NT2/D1 (cell line): Measurements from ENCODE around the gene RASA2.

Experiments
- DNase-seq: peaks from one replicate; pipeline ENCODE4 v3.0.0-alpha.2; 2011; ENCODE audit warnings: low read depth, low spot score
- H3K27me3 ChIP-seq: 2 replicates; pipeline ENCODE4 v1.6.0; 2011; ENCODE audit warnings: mild to moderate bottlenecking; ENCODE audit not compliant: insufficient read length, insufficient read depth
- H3K36me3 ChIP-seq: 2 replicates; pipeline ENCODE4 v1.6.1; 2011; ENCODE audit warnings: mild to moderate bottlenecking, low read length, mixed read lengths; ENCODE audit not compliant: insufficient read depth, insufficient read length
- H3K4me1 ChIP-seq: 2 replicates; pipeline ENCODE4 v1.5.1; 2011; ENCODE audit not compliant: insufficient read depth, insufficient read length
- H3K4me3 ChIP-seq: 2 replicates; pipeline ENCODE4 v1.5.1; 2011; ENCODE audit warnings: low read depth; ENCODE audit not compliant: insufficient read length
- H3K9ac ChIP-seq: 2 replicates; pipeline ENCODE4 v1.6.0; 2011; ENCODE audit warnings: low read depth; ENCODE audit not compliant: insufficient read length
- H3K9me3 ChIP-seq: 2 replicates; pipeline ENCODE4 v1.5.1; 2011; ENCODE audit warnings: mild to moderate bottlenecking, low read length; ENCODE audit not compliant: insufficient read depth
- SUZ12 ChIP-seq: IDR thresholded peaks from 2 replicates; pipeline ENCODE4 v1.6.1; 2011; ENCODE audit not compliant: insufficient read length, insufficient read depth; ENCODE audit errors: extremely low read depth
- YY1 ChIP-seq: IDR thresholded peaks from 2 replicates; pipeline ENCODE4 v1.6.1; 2011; ENCODE audit not compliant: insufficient read length, insufficient read depth
- ZNF274 ChIP-seq: IDR thresholded peaks from 2 replicates; pipeline ENCODE4 v1.6.1; 2011; ENCODE audit warnings: mild to moderate bottlenecking, low read depth, low read length

The RASA2 gene

GRCh38 chr3:141452773-141453172, 34.1 kb upstream of the RASA2 start:
- H3K9ac ChIP-seq: no peak overlapping the region
- H3K9me3 ChIP-seq: no peaks in the 10 kb centered on the region
- H3K27me3 ChIP-seq: no peaks in the 10 kb centered on the region
- DNase-seq: no peak
- TF ChIP-seq SUZ12: no peak
- TF ChIP-seq YY1: no peak
- H3K4me1 ChIP-seq: peaks cover 2% of the 10 kb centered on the region
- no peak overlapping the region for H3K4me3 ChIP-seq
- no peaks in the 10 kb centered on the region for H3K36me3 ChIP-seq

GRCh38 chr3:141454054-141454453, 32.8 kb upstream of the RASA2 start:
- Histone ChIP-seq H3K36me3 (no peaks in the 10 kb centered on the region), H3K27me3 (no peaks in the 10 kb centered on the region), H3K4me1 (peaks cover 2% of the 10 kb centered on the region), H3K4me3 (no peak overlapping the region), H3K9me3 (no peaks in the 10 kb centered on the region), H3K9ac (no peak overlapping the region)
- no peak for TF ChIP-seq ZNF274
- TF ChIP-seq YY1: no peak
- TF ChIP-seq SUZ12: no peak
- no peak for DNase-seq

GRCh38 chr3:141454906-141455602, 31.8 kb upstream of the RASA2 start:
- peak; percentile 62 for DNase-seq
- no peaks in the 10 kb centered on the region for H3K36me3 ChIP-seq
- no peaks in the 10 kb centered on the region for H3K27me3 ChIP-seq

GRCh38 chr3:141455603-141456300, 31.1 kb upstream of the RASA2 start:
- H3K9ac ChIP-seq: no peak overlapping the region
- H3K36me3 ChIP-seq: no peaks in the 10 kb centered on the region
- no peak for TF ChIP-seq SUZ12
- TF ChIP-seq YY1: no peak
- TF ChIP-seq ZNF274: no peak
- H3K4me1 ChIP-seq: peaks cover 2% of the 10 kb centered on the region
- H3K9me3 ChIP-seq: no peaks in the 10 kb centered on the region
- H3K4me3 ChIP-seq: no peak overlapping the region
- DNase-seq: no peak
- no peaks in the 10 kb centered on the region for H3K27me3 ChIP-seq

More at GRCh38 chr3:141454906-141455602, 31.8 kb upstream of the RASA2 start:
- no peak for TF ChIP-seq ZNF274
- no peak for TF ChIP-seq SUZ12
- no peak for TF ChIP-seq YY1
- Histone ChIP-seq H3K9ac (no peak overlapping the region), H3K9me3 (no peaks in the 10 kb centered on the region), H3K4me1 (peaks cover 2% of the 10 kb centered on the region), H3K4me3 (no peak overlapping the region)

GRCh38 chr3:141456301-141456625, 30.6 kb upstream of the RASA2 start:
- TF ChIP-seq SUZ12 (no peak), ZNF274 (no peak), YY1 (no peak)
- no peak for DNase-seq
- H3K9ac ChIP-seq: no peak overlapping the region

DNA sequence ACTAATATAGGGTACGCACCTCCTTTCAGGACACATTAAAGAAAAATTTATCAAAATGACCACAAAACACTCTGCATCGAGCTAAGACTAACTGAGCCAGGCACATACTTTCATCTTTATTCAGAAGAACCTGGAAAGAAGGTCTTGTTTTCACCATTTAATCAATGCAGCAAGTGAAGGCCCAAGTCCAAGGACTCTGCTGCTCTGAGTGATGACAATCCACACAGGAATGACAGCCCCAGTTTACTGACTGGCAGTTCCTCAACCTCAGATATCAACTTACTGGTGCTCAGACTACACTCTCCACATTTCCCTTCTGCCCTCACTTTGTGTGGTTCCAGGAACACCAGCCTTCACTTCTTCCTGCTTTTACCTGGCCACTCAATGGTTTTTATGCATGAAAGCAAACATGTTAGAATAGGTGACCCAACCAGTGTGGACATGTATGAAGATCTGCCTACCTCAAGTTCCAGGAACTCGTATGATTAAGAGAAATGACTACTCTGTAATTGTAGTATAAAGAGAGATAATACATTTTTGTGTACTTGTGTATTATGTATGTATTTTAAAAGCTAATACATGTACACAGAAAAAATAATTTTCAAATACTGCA, 29.1 kb upstream of the RASA2 start:
- Histone ChIP-seq H3K27me3 (no peaks in the 10 kb centered on the region), H3K4me3 (no peak overlapping the region), H3K9me3 (no peaks in the 10 kb centered on the region), H3K4me1 (peaks cover 2% of the 10 kb centered on the region), H3K36me3 (no peaks in the 10 kb centered on the region), H3K9ac (no peak overlapping the region)
- no peak for DNase-seq
- TF ChIP-seq ZNF274 (no peak), YY1 (no peak), SUZ12 (no peak)

More at GRCh38 chr3:141456301-141456625, 30.6 kb upstream of the RASA2 start:
- no peaks in the 10 kb centered on the region for H3K27me3 ChIP-seq
- no peak overlapping the region for H3K4me3 ChIP-seq
- H3K9me3 ChIP-seq: no peaks in the 10 kb centered on the region
- H3K4me1 ChIP-seq: peaks cover 2% of the 10 kb centered on the region
- H3K36me3 ChIP-seq: no peaks in the 10 kb centered on the region

- no peak overlapping the region for H3K4me3 ChIP-seq
- no peaks in the 10 kb centered on the region for H3K36me3 ChIP-seq
- peaks cover 5% of the 10 kb centered on the region for H3K9me3 ChIP-seq
- H3K27me3 ChIP-seq: no peaks in the 10 kb centered on the region
- no peak overlapping the region for H3K9ac ChIP-seq
- DNase-seq: no peak
- H3K4me1 ChIP-seq: peaks cover 2% of the 10 kb centered on the region
- TF ChIP-seq SUZ12 (no peak), ZNF274 (no peak), YY1 (no peak)
Observed at GRCh38 chr3:141459008-141459407, 27.8 kb upstream of the RASA2 start.
